Activated naive CD4-positive, alpha-beta T cell treated with anti-CD3 and anti-CD28 coated beads for 36 hours (primary cell): ENCODE results near the gene MRPS11. TPM values are rescaled to one million over a fixed set of nuclear protein-coding genes. Genes with fewer than 3 reads are reported as not detected.

Source experiments
- CTCF ChIA-PET: fragments of 350-600 bp; sonication (Branson Sonifier 250); formaldehyde crosslinking; loops from one replicate; lab custom pipeline; 2021; ENCODE audit warnings: antibody characterized with exemption; lab: Charles Lee
- DNase-seq: peaks from one replicate; pipeline ENCODE4 v3.0.0-alpha.2; 2020
- H3K27ac Mint-ChIP-seq: one replicate; pipeline ENCODE4 v1.8.0; 2021; ENCODE audit warnings: mild to moderate bottlenecking, mixed read lengths
- H3K27me3 Mint-ChIP-seq: one replicate; pipeline ENCODE4 v1.8.0; 2021; ENCODE audit warnings: low read depth, mixed read lengths
- H3K36me3 Mint-ChIP-seq: one replicate; pipeline ENCODE4 v1.8.0; 2021; ENCODE audit warnings: low read depth, mixed read lengths
- H3K4me1 Mint-ChIP-seq: one replicate; pipeline ENCODE4 v1.8.0; 2021; ENCODE audit warnings: low read depth, mixed read lengths
- H3K4me3 Mint-ChIP-seq: one replicate; pipeline ENCODE4 v1.8.0; 2021; ENCODE audit warnings: mild to moderate bottlenecking, moderate library complexity, mixed read lengths
- H3K9me3 Mint-ChIP-seq: one replicate; pipeline ENCODE4 v1.8.0; 2021; ENCODE audit warnings: mixed read lengths
- intact Hi-C: fragments of 100-400 bp; cut with micrococcal nuclease; formaldehyde crosslinking; loops from one replicate; pipeline ENCODE4 v1.15.1; 2023
- total RNA-seq, 2 experiments: library from RNA; stranded (reverse); gene quantifications; one replicate each; pipeline ENCODE4 v1.2.3, GENCODE V29; 2021

MRPS11 gene
- total RNA-seq, 2 experiments from 2014 or later, result 50.3 to 57.1 TPM

DNA sequence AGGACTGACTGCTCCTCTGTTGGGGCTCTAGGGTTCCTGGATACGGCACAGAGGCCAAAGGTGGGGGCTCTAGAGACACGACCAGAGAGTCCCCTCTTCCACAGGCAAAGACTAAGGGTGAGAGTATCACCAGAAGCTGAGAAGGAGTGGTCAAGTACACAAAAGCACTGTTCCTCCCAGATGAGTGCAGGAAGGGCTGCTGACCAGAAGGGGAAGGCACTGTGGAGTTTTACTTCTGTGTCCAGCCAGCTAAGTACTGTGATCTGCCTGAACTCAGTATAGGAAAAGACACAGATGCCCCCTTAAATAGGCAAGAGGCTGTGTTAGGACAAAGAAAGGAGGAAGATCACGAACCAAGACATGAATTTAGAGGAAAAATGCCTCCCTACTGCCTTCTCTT lies 11.7 kb downstream of the MRPS11 start:
- no peak overlapping the region for H3K4me3 Mint-ChIP-seq
- CTCF ChIA-PET, result no interaction called here
- intact Hi-C loops, result no loop called here
- no peak overlapping the region for H3K27ac Mint-ChIP-seq
- H3K27me3 Mint-ChIP-seq, result no peaks in the 10 kb centered on the region
- H3K4me1 Mint-ChIP-seq, result no peaks in the 10 kb centered on the region
- H3K9me3 Mint-ChIP-seq, result no peaks in the 10 kb centered on the region
- H3K36me3 Mint-ChIP-seq, result peaks cover 12% of the 10 kb centered on the region
- no peak for DNase-seq

DNA sequence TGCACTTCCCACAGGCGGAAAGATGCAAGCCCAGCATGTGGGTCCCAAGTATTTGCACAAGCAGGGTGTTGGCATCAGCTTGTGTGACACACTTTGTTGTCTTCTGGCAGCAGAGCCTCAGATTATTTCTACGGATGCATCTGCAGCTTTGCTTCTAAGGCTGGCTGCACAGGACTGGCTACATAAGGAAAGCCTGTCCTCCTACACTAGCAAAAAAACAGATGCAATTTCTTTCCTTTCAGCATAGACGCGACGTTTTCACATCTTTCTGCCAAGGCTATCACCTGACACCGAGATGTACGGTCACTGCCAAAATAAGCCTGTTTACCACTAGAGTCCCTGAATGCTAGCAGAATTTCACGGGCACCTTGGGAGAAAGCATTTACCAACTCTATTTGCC lies 13.5 kb downstream of the MRPS11 start:
- Mint-ChIP-seq H3K27ac (no peak overlapping the region), H3K9me3 (no peaks in the 10 kb centered on the region), H3K27me3 (no peaks in the 10 kb centered on the region), H3K36me3 (peaks cover 12% of the 10 kb centered on the region), H3K4me1 (no peaks in the 10 kb centered on the region), H3K4me3 (no peak overlapping the region)
- CTCF ChIA-PET, result interaction anchor here (0.7 to 1.6 kb wide), 3 partner anchors 10 to 175 kb away, joined by 3 read pairs; partner anchors contain the start of gene ISG20
- intact Hi-C loops, result no loop called here
- DNase-seq, result no peak

DNA sequence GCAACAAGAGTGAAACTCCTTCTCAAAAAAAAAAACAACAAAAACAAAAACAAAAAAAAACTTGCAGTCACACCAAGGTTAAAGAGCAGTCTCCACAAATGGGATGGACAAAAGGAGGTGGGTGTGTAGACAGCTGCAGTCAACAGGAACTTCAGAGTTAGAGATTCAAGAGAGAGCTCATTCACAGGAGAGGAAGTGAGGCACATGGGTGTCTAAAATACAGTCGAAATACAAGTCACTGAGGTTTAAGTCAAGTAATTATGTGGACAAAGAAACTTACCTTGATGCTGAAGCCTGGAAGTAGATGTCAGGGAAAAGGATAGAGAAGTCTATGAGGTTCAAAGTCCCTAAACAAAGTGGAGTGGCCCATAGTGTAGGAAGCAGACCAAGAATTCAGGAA lies 14.8 kb downstream of the MRPS11 start:
- DNase-seq, result no peak
- intact Hi-C loops, result no loop called here
- CTCF ChIA-PET, result interaction anchor here (1.0 kb wide), 1 partner anchor 157 kb away, joined by 3 read pairs; the partner anchor contains the start of gene ISG20
- no peak overlapping the region for H3K27ac Mint-ChIP-seq
- no peaks in the 10 kb centered on the region for H3K9me3 Mint-ChIP-seq
- no peak overlapping the region for H3K4me3 Mint-ChIP-seq
- H3K4me1 Mint-ChIP-seq, result no peaks in the 10 kb centered on the region
- peaks cover 6% of the 10 kb centered on the region for H3K36me3 Mint-ChIP-seq
- no peaks in the 10 kb centered on the region for H3K27me3 Mint-ChIP-seq

DNA sequence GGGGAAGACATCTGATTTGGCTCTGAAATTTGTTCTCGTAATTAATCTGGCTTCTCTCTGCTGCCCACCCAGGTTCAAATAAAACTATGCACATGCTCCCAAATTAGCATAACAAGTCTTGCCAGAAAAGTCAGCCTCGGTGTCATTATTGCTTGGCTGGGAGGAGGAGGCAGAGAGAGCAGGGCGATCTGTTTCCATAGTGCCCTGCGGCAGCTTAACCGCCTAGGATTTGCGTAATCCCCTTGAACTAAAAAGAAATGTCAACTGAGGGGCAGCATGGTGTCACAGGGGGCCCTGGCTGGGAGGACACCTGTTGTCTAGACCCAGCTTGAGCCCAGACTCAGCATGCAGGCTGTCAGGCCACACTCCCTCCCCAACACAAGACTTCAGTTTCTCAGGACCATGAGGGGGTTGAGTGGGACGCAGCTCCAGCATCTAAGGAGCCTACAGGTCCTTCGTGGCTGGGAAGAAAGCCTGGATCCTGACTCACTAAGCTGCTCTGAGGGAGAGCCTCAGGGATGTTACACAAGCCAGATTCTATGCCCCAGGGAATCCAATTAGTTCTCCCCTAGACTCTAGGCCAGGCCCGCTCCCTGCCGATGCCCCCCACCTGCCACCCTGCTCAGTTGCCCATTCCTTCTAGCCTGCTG lies 17.3 kb downstream of the MRPS11 start:
- H3K27me3 Mint-ChIP-seq, result no peaks in the 10 kb centered on the region
- CTCF ChIA-PET, result interaction anchor here (2.3 kb wide), 1 partner anchor 179 kb away, joined by 5 read pairs; no protein-coding TSS in a partner anchor

DNA sequence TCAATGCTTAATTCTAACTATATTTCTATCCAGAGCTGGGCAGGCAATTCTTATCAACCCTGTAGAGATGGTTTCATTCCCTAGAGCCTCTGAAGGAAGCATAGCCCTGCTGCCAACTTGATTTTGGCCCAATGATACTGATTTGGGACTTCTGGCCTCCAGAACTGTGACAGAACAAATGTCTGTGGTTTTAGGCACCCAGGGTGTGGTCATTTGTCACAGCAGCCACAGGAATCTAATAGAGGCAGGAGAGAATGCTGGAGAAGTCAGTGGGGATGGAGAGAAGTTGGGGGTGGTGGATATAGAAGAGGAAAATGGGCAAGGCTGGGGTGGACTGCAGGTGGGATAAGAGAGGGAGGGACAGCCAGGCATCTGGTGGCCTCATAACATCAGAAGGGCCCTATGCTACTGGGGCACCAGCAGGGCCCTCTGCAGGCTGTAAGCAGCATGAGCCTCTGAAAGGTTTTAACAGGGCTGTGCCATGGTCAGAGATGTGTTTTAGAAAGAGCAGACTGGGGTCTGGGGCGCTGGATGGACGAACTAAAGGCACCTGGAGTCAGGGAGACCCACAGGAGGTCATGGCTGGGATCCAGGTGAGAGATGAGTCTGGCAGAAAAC lies 19.8 kb downstream of the MRPS11 start:
- peak overlapping the region; percentile 1 for H3K27ac Mint-ChIP-seq
- CTCF ChIA-PET, result no interaction called here

More for the DNA sequence above, 17.3 kb downstream of the MRPS11 start:
- Mint-ChIP-seq H3K4me3 (no peak overlapping the region), H3K36me3 (no peaks in the 10 kb centered on the region), H3K4me1 (no peaks in the 10 kb centered on the region), H3K9me3 (no peaks in the 10 kb centered on the region), H3K27ac (no peak overlapping the region)
- intact Hi-C loops, result no loop called here
- DNase-seq, result no peak

DNA sequence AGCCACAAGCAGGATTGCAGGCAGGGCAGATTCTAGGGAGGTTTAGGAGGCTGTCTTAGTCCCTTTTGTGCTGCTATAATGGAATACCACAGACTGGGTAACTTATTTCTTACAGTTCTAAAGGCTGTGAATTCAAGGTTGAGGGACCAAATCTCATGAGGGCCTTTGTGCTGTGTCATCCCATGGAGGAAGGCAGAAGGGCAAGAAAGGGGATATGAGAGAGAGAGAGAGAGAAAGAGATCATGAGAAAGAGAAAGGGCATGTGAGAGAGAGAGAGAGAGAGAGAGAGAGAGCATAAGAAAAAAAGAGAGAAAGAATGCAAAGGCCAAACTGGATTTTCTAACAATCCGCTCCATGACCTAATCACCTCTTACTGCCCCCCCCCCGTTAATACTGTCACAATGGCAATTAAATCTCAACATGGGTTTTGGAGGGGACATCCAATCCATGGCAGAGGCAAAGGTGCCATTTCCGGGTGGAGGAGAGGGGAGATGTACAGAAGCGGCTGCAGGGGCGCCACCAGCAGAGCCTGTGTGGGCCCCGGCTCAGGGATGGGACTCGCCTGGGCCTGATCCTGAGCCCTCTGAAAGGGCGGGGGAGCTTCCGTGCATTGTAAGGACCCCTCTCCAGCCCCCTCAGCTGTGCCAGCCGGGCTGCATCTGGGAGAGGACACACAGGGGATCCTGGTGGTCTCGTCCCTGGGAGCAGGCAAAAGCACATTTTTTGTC lies 20.5 kb downstream of the MRPS11 start:
- H3K4me3 Mint-ChIP-seq, result no peak overlapping the region

More for the DNA sequence above, 19.8 kb downstream of the MRPS11 start:
- no peaks in the 10 kb centered on the region for H3K9me3 Mint-ChIP-seq
- H3K36me3 Mint-ChIP-seq, result no peaks in the 10 kb centered on the region
- H3K4me1 Mint-ChIP-seq, result no peaks in the 10 kb centered on the region
- H3K27me3 Mint-ChIP-seq, result no peaks in the 10 kb centered on the region
- intact Hi-C loops, result no loop called here
- no peak for DNase-seq
- H3K4me3 Mint-ChIP-seq, result no peak overlapping the region

GRCh38 chr15:88489321-88489720 lies 21.8 kb downstream of the MRPS11 start:
- Mint-ChIP-seq H3K4me1 (no peaks in the 10 kb centered on the region), H3K27me3 (no peaks in the 10 kb centered on the region), H3K27ac (no peak overlapping the region), H3K36me3 (no peaks in the 10 kb centered on the region), H3K9me3 (no peaks in the 10 kb centered on the region), H3K4me3 (no peak overlapping the region)
- no peak for DNase-seq
- intact Hi-C loops, result no loop called here
- CTCF ChIA-PET, result interaction anchor here (0.7 kb wide), 1 partner anchor 190 kb away, joined by 3 read pairs; no protein-coding TSS in a partner anchor

More for the DNA sequence above, 20.5 kb downstream of the MRPS11 start:
- CTCF ChIA-PET, result no interaction called here
- intact Hi-C loops, result no loop called here
- no peaks in the 10 kb centered on the region for H3K9me3 Mint-ChIP-seq
- DNase-seq, result no peak
- H3K27me3 Mint-ChIP-seq, result no peaks in the 10 kb centered on the region
- H3K27ac Mint-ChIP-seq, result no peak overlapping the region
- H3K36me3 Mint-ChIP-seq, result no peaks in the 10 kb centered on the region
- H3K4me1 Mint-ChIP-seq, result no peaks in the 10 kb centered on the region

- Mint-ChIP-seq H3K9me3 (no peaks in the 10 kb centered on the region), H3K27ac (no peak overlapping the region), H3K4me3 (no peak overlapping the region), H3K36me3 (no peaks in the 10 kb centered on the region), H3K4me1 (no peaks in the 10 kb centered on the region), H3K27me3 (no peaks in the 10 kb centered on the region)
- intact Hi-C loops, result no loop called here
- DNase-seq, result no peak
- CTCF ChIA-PET, result no interaction called here
These were observed 22.5 kb downstream of the MRPS11 start for GRCh38 chr15:88490036-88490435.

GRCh38 chr15:88491158-88491557 lies 23.6 kb downstream of the MRPS11 start:
- H3K27me3 Mint-ChIP-seq, result no peaks in the 10 kb centered on the region
- H3K9me3 Mint-ChIP-seq, result no peaks in the 10 kb centered on the region
- H3K27ac Mint-ChIP-seq, result no peak overlapping the region
- H3K4me1 Mint-ChIP-seq, result no peaks in the 10 kb centered on the region
- H3K36me3 Mint-ChIP-seq, result no peaks in the 10 kb centered on the region
- no peak for DNase-seq
- intact Hi-C loops, result no loop called here
- H3K4me3 Mint-ChIP-seq, result no peak overlapping the region
- CTCF ChIA-PET, result no interaction called here

GRCh38 chr15:88493844-88494243 lies 26.3 kb downstream of the MRPS11 start:
- no peak overlapping the region for H3K27ac Mint-ChIP-seq
- H3K4me3 Mint-ChIP-seq, result no peak overlapping the region
- DNase-seq, result no peak
- no peaks in the 10 kb centered on the region for H3K36me3 Mint-ChIP-seq
- no peaks in the 10 kb centered on the region for H3K27me3 Mint-ChIP-seq
- CTCF ChIA-PET, result no interaction called here
- intact Hi-C loops, result no loop called here
- H3K9me3 Mint-ChIP-seq, result no peaks in the 10 kb centered on the region
- no peaks in the 10 kb centered on the region for H3K4me1 Mint-ChIP-seq

- peaks cover 2% of the 10 kb centered on the region for H3K4me1 Mint-ChIP-seq
- H3K4me3 Mint-ChIP-seq, result no peak overlapping the region
- H3K9me3 Mint-ChIP-seq, result no peaks in the 10 kb centered on the region
- H3K36me3 Mint-ChIP-seq, result no peaks in the 10 kb centered on the region
- H3K27me3 Mint-ChIP-seq, result no peaks in the 10 kb centered on the region
- no peak for DNase-seq
- CTCF ChIA-PET, result no interaction called here
- H3K27ac Mint-ChIP-seq, result no peak overlapping the region
- intact Hi-C loops, result no loop called here
These were observed 29.7 kb downstream of the MRPS11 start for GRCh38 chr15:88497109-88497765.

GRCh38 chr15:88498996-88499395 lies 31.5 kb downstream of the MRPS11 start:
- no peak overlapping the region for H3K27ac Mint-ChIP-seq
- peaks cover 4% of the 10 kb centered on the region for H3K36me3 Mint-ChIP-seq
- intact Hi-C loops, result no loop called here
- H3K4me3 Mint-ChIP-seq, result no peak overlapping the region
- no peaks in the 10 kb centered on the region for H3K27me3 Mint-ChIP-seq
- CTCF ChIA-PET, result no interaction called here
- H3K9me3 Mint-ChIP-seq, result no peaks in the 10 kb centered on the region
- no peak for DNase-seq
- peaks cover 2% of the 10 kb centered on the region for H3K4me1 Mint-ChIP-seq
